Activated CD4-positive, CD25-positive, alpha-beta regulatory T cell treated with anti-CD3 and anti-CD28 coated beads, Interleukin-2, amount 50 U/mL, for 72 hours (primary cell): ENCODE measurements around the gene MOB2.

ENCODE experiments used
- DNase-seq: peaks from one replicate; pipeline ENCODE4 v3.0.0; 2021

Gene MOB2

GRCh38 chr11:1470681-1471611 is 15.6 kb downstream of the MOB2 start:
- DNase-seq = no peak

- no peak for DNase-seq
Observed at GRCh38 chr11:1469911-1470680, 16.5 kb downstream of the MOB2 start.

GRCh38 chr11:1469287-1469910 is 17.2 kb downstream of the MOB2 start:
- DNase-seq = no peak

GRCh38 chr11:1468473-1469066 is 18.0 kb downstream of the MOB2 start:
- no peak for DNase-seq

GRCh38 chr11:1468002-1468401 is 18.6 kb downstream of the MOB2 start:
- DNase-seq = no peak

- DNase-seq = no peak
Observed at GRCh38 chr11:1467270-1467669, 19.3 kb downstream of the MOB2 start.

- no peak for DNase-seq
Observed at GRCh38 chr11:1466784-1467183, 19.8 kb downstream of the MOB2 start.

- no peak for DNase-seq
Observed at GRCh38 chr11:1463056-1463455, 23.5 kb downstream of the MOB2 start.

- DNase-seq = no peak
Observed at GRCh38 chr11:1462698-1462975, 23.9 kb downstream of the MOB2 start.

- DNase-seq = no peak
Observed at GRCh38 chr11:1461826-1462697, 24.5 kb downstream of the MOB2 start.

- no peak for DNase-seq
Observed at GRCh38 chr11:1460986-1461825, 25.4 kb downstream of the MOB2 start.

GRCh38 chr11:1460396-1460985 is 26.1 kb downstream of the MOB2 start:
- no peak for DNase-seq

GRCh38 chr11:1459764-1460395 is 26.7 kb downstream of the MOB2 start:
- DNase-seq = no peak

GRCh38 chr11:1459219-1459575 is 27.4 kb downstream of the MOB2 start:
- no peak for DNase-seq

- no peak for DNase-seq
Observed at GRCh38 chr11:1458340-1459218, 28.0 kb downstream of the MOB2 start.

GRCh38 chr11:1457856-1458255 is 28.7 kb downstream of the MOB2 start:
- DNase-seq = no peak

GRCh38 chr11:1457326-1457680 is 29.3 kb downstream of the MOB2 start:
- no peak for DNase-seq

- DNase-seq = no peak
Observed at GRCh38 chr11:1456596-1457325, 29.8 kb downstream of the MOB2 start.

- no peak for DNase-seq
Observed at GRCh38 chr11:1456176-1456575, 30.4 kb downstream of the MOB2 start.
